Ishikawa (cell line): Measurements from ENCODE around the gene FDXR.

ENCODE experiments used
- CEBPB ChIP-seq: IDR thresholded peaks from 2 replicates; pipeline ENCODE4 v1.6.1; 2012
- EP300 ChIP-seq: IDR thresholded peaks from 2 replicates; pipeline ENCODE4 v1.6.1; 2012; ENCODE audit warnings: borderline replicate concordance
- RAD21 ChIP-seq: IDR thresholded peaks from 2 replicates; pipeline ENCODE4 v1.6.1; 2012; ENCODE audit warnings: low read depth
- TAF1 ChIP-seq: IDR thresholded peaks from 2 replicates; pipeline ENCODE4 v1.6.1; 2012; ENCODE audit warnings: low read depth, mild to moderate bottlenecking
- TCF12 ChIP-seq: IDR thresholded peaks from 2 replicates; pipeline ENCODE4 v1.6.1; 2012; ENCODE audit warnings: low read depth
- TEAD4 ChIP-seq: IDR thresholded peaks from 2 replicates; pipeline ENCODE4 v1.6.1; 2012
- ZBTB7A ChIP-seq: IDR thresholded peaks from 2 replicates; pipeline ENCODE4 v1.6.1; 2012; ENCODE audit warnings: low read depth
- TF ChIP-seq, protein P1 (sequence below): IDR thresholded peaks from 2 replicates; pipeline ENCODE4 v1.6.1; 2012; ENCODE audit warnings: low read depth, mild to moderate bottlenecking
- TF ChIP-seq, protein P2 (sequence below): IDR thresholded peaks from 2 replicates; pipeline ENCODE4 v1.6.1; 2012
- TF ChIP-seq, protein P3 (sequence below): IDR thresholded peaks from 2 replicates; pipeline ENCODE4 v1.6.1; 2012

DNA sequence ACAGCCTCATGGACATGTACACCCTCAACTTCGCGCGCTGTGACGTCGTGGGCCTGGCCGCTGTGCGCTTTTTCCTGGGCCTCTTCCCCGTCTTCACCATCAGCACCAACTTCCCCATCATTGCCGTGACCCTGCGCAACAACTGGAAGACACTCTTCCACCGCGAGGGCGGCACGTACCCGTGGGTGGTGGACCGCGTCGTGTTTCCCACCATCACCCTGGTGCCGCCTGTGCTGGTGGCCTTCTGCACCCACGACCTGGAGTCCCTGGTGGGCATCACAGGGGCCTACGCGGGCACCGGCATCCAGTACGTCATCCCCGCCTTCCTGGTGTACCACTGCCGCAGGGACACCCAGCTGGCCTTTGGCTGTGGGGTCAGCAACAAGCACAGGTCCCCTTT lies 36.6 kb downstream of the FDXR start:
- TF ChIP-seq TEAD4 (no peak), EP300 (no peak), TAF1 (no peak), RAD21 (no peak), ZBTB7A (no peak), CEBPB (no peak), TCF12 (no peak)
- TF ChIP-seq, protein P1, sequence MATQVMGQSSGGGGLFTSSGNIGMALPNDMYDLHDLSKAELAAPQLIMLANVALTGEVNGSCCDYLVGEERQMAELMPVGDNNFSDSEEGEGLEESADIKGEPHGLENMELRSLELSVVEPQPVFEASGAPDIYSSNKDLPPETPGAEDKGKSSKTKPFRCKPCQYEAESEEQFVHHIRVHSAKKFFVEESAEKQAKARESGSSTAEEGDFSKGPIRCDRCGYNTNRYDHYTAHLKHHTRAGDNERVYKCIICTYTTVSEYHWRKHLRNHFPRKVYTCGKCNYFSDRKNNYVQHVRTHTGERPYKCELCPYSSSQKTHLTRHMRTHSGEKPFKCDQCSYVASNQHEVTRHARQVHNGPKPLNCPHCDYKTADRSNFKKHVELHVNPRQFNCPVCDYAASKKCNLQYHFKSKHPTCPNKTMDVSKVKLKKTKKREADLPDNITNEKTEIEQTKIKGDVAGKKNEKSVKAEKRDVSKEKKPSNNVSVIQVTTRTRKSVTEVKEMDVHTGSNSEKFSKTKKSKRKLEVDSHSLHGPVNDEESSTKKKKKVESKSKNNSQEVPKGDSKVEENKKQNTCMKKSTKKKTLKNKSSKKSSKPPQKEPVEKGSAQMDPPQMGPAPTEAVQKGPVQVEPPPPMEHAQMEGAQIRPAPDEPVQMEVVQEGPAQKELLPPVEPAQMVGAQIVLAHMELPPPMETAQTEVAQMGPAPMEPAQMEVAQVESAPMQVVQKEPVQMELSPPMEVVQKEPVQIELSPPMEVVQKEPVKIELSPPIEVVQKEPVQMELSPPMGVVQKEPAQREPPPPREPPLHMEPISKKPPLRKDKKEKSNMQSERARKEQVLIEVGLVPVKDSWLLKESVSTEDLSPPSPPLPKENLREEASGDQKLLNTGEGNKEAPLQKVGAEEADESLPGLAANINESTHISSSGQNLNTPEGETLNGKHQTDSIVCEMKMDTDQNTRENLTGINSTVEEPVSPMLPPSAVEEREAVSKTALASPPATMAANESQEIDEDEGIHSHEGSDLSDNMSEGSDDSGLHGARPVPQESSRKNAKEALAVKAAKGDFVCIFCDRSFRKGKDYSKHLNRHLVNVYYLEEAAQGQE = no peak
- TF ChIP-seq, protein P2, sequence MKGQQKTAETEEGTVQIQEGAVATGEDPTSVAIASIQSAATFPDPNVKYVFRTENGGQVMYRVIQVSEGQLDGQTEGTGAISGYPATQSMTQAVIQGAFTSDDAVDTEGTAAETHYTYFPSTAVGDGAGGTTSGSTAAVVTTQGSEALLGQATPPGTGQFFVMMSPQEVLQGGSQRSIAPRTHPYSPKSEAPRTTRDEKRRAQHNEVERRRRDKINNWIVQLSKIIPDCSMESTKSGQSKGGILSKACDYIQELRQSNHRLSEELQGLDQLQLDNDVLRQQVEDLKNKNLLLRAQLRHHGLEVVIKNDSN = no peak
- TF ChIP-seq, protein P3, sequence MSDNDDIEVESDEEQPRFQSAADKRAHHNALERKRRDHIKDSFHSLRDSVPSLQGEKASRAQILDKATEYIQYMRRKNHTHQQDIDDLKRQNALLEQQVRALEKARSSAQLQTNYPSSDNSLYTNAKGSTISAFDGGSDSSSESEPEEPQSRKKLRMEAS = no peak
